ENCODE measurements around the gene LRRC7.

- TF ChIP-seq POLR2A (IDR thresholded peaks at IDR 0.05; ENCODE audit: low read depth, low read length) (no peak), TAF1 (IDR thresholded peaks at IDR 0.05; ENCODE audit: borderline replicate concordance, low read depth, low read length) (no peak), POLR2AphosphoS5 (IDR thresholded peaks at IDR 0.05; ENCODE audit: low read depth, low read length) (no peak)
Observed at GRCh38 chr1:69878338-69878737, 310.6 kb downstream of the LRRC7 start.

All from GM12892 (cell line).